NOMO-1 treated with DMSO at 0.1 percent for 48 hours (cell line): Measurements from ENCODE around the gene REEP6.
A peak's percentile ranks its signal among the peaks of the same experiment; 100 is the strongest.

Source experiments
- DNase-seq: peaks from one replicate; lab custom pipeline; 2025; ENCODE audit not compliant: unreplicated experiment; lab: John Stamatoyannopoulos, UW

Gene REEP6

DNA sequence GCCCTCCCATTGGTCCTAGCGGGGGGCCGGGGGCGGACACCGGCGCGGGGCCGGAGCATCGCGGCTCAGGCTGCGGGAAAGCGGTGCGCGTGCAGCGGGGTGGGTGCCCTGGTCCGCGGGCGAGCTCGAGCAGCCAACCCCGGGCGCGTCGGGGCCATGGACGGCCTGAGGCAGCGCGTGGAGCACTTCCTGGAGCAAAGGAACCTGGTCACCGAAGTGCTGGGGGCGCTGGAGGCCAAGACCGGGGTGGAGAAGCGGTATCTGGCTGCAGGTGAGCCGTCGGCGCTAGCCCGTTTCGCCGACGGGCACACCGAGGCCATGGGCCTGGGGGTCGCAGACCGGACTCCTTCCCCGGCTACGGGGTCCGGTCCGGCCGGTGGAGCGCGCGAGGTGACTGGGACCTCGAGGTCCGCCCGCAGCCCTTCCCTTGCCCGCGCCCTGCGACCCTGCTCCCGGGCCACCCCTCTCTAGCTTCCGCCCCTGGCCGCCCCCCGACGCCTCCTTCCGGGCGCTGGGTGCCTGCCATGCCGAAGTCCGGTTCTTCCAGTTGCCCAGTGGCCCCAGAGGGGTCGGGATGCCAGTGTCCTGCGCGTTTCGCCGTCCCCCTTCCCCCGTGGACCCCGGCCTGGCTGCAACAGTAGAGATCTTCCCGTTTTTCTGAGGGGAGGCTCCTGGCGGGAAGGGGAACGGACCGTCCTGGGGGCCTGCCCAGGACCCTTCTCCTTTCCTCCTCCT lies at the start of gene REEP6:
Gene REEP6, plus strand, starts transcription at position 68 of the 735 bp plus-strand sequence. Its CDS starts 89 bp downstream, at position 157.
- no peak for DNase-seq

- no peak for DNase-seq
Observed at GRCh38 chr19:1441677-1442438, 49.1 kb upstream of the REEP6 start.

DNA sequence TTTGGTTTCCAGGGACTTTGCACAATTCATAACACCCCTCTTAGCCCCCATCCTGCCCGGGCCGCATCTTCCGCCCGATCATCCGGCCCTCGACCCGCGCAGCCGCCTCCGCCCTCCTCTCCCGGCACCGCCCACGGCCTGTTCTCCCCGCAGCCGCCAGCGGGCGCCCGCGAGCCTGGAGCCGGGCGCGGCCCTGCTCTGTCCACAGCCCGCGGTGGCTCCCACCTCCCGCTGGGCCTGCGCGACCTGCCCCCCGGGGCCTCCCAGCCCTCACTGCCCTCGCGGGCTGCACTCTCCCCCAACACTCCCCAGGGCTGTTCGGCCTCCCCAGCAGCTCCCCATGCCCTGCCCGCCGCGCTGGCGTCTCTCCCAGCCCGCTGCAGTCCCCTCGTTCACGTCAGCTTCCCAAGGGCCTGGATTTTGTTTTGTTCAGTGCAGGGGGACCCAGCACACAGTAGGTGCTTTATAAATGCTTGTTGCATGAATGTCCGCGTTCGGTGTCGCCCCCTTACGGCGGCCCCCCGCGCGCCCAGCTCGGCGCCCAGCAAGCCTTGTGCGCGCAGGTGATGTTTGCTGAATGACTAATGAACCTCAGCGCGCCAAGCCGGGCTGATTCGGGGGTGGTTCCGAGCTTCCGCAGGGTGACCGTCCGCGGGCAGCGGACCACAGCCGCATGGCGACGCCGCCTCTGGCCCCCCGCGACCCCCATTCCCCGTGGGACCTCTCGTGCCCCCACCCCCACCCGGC lies 45.6 kb upstream of the REEP6 start:
- peak; percentile 46 for DNase-seq

DNA sequence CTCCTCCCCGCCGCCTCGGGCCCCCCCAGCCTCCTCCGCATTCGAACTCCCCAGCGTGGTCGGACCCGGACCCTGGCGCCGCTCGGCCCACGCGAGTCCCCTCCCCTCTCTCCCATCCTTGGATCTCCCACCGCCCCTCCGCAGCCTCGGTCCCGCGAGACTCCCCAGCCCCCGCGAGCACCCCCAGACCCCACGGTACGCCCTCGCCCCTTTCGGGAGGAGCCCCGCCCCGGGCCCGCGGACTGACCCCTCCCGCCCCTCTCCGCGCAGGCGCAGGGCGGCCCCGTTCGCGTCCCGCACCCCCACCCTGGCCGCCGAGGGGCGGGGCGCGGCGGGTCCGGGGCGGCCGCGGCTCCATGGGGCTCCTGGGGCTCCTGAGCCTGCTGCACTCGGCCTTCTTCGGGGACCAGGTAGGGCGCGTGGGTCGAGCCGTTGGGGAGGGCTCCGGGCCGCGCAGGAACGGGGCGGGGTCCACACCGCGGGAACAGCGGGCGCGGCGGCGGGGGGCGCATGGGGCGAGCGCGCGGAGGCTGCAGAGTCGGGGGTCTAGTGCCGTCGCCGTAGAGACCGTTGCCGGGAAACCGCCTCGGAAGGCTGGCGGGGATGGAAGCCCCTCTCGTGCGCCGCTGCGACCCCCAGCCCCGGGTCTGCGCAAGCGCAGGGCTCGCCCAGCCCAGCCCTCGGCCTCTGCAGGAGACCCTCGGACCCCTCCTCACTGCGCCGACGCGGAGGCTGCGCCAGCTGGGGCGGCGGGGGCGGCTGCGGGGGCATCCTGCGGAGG lies 44.9 kb upstream of the REEP6 start:
- no peak for DNase-seq

DNA sequence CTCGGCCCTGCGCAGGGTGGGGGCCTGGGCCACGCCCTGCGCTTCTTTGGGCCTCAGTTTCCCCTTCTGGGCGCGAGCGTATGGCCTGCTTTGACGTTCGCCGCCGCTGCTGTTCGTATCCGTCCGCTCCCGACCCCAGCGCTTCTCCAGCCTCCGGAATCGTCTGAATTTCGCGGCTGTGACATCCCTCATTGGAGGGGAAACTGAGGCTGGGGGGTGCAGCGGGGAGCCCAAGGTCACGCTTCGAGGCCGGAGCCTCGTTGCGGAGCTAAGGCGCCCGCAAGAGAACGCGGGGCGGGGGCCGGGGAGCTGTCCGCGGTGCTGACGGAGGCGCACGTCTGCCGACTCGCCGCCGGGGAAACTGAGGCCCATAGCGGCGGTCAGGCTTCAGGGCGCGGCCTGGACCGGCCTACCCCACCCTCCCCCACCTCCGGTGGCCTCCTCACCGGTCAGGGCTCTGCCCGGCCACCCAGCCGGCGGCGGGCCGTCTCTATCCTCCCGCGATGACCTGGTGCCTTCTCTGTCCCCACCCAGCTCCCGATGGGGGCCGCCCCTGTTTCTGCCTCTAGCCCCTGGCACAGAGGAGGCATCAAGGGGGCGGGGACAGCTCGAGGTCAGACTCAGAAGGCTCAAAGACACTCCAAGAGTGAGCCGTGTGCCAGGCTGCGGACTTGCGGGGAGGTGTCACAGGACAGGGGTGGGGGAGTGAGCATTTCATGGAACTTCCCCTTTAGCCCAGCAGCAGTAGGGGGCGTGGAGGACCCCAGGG lies 44.1 kb upstream of the REEP6 start:
- no peak for DNase-seq

DNA sequence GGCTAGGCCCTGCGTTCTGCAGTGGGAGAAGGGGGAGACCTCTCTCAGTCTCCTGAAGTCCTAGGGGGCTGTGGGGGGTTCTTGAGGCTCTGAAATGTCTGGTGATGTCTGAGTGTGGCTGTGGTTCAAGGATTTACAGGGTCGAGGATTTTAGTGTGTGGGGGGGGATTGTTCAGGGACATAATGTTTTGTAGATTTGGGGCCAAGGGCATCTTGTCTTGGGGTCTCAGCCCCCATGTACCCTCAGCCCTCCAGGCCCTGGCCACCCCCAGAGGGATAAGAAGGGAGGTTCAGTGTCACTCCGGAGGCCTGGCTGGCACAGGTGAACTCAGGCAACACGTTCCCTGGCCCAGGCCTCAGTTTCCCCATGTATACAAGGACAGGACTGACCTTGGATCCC lies 43.5 kb upstream of the REEP6 start:
- no peak for DNase-seq

DNA sequence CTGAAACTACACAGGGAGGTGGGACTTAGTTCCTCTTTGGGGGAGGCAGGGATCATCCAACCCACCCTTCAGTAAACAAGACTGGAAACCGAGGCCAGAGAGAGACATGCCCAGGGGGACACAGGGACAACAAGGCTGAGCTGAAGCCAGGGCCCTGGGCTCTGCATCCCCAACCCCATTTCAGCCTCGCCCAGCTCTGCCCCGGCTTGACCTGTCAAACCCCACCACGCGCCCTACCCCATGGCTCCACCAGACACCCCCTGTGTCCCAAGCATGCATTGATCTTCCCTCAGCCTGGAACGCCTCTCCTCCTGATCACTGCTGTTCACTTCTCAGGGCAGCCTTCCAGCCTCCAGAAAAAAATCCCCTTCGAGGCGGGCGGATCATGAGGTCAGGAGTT lies 43.0 kb upstream of the REEP6 start:
- no peak for DNase-seq

DNA sequence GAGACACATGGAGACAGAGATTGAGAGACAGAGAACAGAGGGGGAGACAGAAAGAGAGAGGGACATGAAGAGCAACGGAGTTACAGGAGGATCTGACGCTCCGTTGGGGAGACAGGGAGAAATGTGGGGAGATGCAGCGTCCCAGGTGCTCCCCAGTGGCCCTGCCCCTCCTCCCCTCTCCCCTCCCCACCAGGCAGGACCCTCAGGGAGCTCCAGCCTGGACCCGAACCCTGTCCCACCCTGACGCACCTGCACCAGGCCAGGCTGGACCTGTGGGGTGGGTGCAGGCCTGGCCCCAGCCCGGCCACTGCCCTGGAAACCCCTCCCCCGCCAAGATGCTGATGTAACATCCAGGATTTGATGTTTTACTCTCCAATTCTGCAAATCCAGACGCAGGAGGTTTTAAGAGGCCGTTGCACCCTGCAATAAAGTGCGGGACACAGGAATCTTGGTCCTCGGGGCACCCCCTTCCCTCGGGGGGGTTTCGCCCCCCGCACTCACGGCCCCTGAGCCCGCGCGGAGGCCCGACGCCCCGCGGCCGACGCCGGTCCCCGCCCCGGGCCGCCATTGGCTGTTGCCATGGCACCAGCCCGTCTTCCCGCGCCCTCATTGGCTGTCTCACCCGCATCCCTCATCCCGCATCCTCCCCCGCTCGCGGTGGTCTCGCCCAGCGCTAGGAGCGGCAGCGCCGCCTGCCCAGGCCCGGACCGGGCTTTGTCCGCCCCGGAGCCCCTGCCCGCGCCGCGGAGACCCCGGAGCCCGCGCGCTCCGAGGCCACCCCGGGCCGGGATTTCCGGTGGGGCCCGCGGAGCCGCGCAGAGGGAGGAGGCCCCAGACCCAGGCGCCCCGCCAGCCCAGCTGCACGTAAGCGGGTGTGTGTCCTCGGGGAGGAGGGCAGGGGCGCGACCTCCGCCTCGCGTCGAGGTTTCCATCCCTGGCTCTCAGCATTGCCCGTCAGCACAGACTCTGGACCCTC lies 41.2 kb upstream of the REEP6 start, which contains the start of gene APC2:
Gene APC2, plus strand, starts transcription at position 655 of the 976 bp plus-strand sequence. CDS start 2,881 bp downstream, outside the sequence.
- DNase-seq, result no peak

- no peak for DNase-seq
Observed at GRCh38 chr19:1450735-1451731, 39.9 kb upstream of the REEP6 start.

DNA sequence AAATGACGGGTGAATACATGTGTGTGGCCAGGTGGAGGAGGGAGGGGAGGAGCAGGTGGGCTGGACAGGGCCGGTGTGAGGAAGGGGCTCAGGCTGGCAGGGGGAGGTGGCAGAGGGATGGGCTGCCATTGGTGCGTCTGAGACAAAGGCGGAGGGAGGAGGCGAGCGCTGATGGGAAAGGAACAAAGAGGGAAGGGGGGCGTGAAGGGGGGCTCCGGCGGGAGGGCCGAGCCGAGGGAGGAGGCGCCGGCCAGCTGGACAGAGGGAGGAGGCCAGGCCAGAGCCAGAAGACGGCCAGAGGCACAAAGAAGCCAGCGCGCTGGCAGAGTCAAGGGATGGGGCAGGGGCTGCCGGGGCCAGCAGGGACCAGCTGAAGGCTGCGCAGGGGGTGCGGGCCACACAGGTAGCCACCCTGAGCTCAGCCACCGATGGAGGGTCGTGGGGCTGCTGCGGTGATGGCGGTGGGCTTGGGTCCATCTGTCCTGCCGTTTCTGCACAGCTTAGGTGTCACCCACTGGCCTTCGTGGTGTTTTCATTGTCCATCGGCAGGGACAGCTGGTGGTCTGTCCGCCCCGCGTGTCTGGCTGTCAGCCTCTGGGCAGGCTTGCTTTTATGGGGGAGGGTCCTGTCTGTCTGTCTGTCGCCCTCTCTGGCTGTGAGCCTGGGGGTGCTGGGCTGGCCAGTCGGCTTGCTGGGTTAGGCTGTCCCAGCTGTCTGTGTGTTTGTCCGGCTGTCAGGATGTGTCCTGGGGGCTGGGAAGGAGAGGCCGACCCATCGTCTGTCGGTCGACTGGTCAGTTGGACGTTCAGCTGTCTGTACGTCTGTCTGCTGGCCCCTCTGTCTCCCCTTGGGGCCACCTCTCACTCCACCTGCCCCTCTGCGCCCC lies 38.8 kb upstream of the REEP6 start:
- DNase-seq, result no peak

- DNase-seq, result no peak
Observed at GRCh38 chr19:1452802-1453524, 38.0 kb upstream of the REEP6 start.

DNA sequence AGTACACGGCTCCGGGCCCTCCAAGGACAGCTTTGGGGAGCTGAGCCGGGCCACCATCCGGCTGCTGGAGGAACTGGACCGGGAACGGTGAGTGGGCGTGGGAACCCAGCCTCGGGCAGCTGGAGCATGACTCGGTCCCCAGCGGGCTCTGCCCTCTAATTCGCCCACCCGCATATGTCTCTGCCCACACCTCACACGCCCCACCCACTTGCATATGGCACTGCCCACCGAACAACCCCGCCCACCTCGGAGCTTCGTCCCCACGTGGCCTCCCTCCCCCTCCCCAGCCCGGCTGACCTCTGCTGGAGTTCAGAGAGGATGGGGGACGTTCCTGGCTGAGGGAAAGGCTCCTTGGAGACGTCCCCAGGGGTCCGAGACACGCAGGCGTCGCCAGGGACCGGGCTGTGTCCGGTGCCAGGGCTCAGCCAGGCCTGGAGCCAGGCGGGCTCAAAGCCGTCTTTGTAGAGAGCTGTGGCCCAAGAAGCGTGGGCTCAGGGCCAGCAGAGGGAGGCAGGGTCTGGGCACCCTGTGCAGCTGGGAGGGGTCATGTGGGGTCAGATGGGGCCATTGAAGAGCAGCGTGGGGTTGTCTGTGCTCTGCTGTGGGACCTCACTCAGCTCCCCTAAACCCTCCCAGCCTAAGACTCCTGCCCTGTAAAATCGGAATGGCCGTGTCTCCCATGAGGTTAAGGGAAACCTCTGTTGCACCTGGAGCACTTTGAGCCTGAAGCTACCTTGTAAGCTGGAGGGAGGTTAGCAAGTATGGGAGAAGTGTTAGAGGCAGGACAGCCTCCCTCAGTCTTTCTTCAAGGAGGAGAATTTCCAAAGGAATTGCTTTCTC lies 37.2 kb upstream of the REEP6 start:
- no peak for DNase-seq

DNA sequence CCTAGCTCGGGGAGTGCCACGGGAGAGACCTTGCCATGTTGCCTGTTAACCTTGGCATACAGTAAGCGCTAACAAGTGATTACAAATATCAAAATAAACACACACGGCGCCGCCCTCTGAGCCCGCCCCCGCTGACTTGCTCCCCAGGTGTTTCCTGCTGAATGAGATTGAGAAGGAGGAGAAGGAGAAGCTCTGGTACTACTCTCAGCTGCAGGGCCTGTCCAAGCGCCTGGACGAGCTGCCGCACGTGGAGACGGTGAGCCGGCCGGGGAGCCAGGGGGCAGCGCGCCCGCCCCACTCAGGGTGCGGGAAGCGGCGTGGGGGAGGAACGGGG lies 36.0 kb upstream of the REEP6 start:
- no peak for DNase-seq

DNA sequence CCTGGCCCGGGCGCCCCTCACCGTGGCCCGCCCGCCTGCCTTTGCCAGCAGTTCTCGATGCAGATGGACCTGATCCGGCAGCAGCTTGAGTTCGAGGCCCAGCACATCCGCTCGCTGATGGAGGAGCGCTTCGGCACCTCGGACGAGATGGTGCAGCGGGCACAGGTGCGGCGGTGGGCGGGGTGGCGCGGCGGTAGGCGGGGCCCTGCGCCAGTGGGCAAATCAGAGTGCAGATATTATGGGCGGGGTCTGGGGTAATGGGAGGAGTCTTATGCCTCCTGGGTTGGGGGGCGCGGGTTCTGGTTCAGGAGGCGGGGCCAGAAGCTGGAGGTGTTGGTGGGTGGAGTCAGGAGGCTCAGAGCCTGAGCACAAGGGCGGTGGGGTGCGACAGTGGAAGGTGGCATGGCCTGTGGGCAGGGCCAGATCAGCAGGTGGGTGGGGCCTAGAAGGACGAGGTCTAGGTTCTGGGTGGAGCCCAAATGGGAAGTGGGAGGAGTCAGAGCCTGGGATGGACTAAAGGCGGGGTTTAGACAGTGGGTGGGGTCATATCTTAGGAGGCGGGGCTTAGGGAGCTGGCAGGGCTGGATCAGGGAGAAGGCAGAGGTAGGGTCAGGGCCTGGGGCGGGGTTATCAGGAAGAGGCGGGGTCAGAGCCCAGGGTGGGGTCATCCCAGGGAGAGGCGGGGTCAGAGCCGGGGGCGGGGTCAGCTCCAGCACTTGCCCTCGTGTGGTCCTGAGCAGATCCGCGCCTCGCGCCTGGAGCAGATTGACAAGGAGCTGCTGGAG lies 35.5 kb upstream of the REEP6 start:
- no peak for DNase-seq
